ENCODE measurements around the gene OR10H1.

DNA sequence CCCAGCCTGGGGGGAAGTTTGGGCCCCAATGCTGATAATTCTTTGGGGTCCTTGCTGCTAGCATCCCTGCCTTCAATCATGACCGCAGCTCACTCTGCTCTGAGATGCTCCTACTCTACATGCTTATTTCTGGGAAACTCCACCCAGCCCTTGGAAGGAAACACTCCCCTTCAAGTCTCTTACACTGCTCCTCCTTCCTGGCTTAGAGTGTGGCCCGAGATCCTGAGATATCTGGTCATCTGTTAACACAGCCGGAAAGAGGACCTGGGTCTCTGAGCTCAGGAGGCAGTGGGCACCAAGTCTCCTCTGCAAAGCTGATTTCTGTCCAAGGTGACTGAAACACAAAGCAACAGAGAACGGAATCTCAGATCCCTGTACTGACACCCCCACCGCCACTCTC is 49.4 kb upstream of the OR10H1 start:
- TF ChIP-seq, protein P1, sequence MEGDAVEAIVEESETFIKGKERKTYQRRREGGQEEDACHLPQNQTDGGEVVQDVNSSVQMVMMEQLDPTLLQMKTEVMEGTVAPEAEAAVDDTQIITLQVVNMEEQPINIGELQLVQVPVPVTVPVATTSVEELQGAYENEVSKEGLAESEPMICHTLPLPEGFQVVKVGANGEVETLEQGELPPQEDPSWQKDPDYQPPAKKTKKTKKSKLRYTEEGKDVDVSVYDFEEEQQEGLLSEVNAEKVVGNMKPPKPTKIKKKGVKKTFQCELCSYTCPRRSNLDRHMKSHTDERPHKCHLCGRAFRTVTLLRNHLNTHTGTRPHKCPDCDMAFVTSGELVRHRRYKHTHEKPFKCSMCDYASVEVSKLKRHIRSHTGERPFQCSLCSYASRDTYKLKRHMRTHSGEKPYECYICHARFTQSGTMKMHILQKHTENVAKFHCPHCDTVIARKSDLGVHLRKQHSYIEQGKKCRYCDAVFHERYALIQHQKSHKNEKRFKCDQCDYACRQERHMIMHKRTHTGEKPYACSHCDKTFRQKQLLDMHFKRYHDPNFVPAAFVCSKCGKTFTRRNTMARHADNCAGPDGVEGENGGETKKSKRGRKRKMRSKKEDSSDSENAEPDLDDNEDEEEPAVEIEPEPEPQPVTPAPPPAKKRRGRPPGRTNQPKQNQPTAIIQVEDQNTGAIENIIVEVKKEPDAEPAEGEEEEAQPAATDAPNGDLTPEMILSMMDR (conservative IDR thresholded peaks at IDR 0.05; ENCODE audit: low read length), result no peak
- TF ChIP-seq EZH2phosphoT487 (IDR thresholded peaks at IDR 0.05; ENCODE audit: borderline replicate concordance), result no peak
